B cell (primary cell): ENCODE results near the gene FOXI1. TPM values are rescaled to one million over a fixed set of nuclear protein-coding genes. Genes with fewer than 3 reads are reported as not detected.

Experiments
- ATAC-seq: fragments of 200-7000 bp; cut with Tn5 transposase; one replicate; pipeline ENCODE4 v1.10.0; 2021; ENCODE audit warnings: low read depth, mild to moderate bottlenecking, moderate number of reproducible peaks, moderate library complexity
- CTCF ChIA-PET: fragments of 350-600 bp; sonication (Branson Sonifier 250); formaldehyde crosslinking; loops from one replicate; lab custom pipeline; 2021; ENCODE audit warnings: antibody characterized with exemption, inconsistent platforms; lab: Charles Lee
- POLR2A ChIA-PET: fragments of 350-600 bp; sonication (Branson Sonifier 250); formaldehyde crosslinking; loops from one replicate; lab custom pipeline; 2021; ENCODE audit warnings: antibody characterized with exemption; lab: Charles Lee
- DNase-seq: peaks from one replicate; pipeline ENCODE4 v3.0.0; 2013
- H2AFZ ChIP-seq: 2 replicates; pipeline ENCODE4 v1.6.1; 2012; ENCODE audit warnings: mild to moderate bottlenecking, low read depth, low read length; ENCODE audit not compliant: insufficient read depth, poor library complexity, severe bottlenecking
- H3K27ac ChIP-seq, 2 donors: 1 replicate in 1 of 2; 2 replicates in 1 of 2; pipeline ENCODE4 v1.5.1; 2012 to 2013; ENCODE audit warnings: low read length in 2 of 2, mild to moderate bottlenecking in 2 of 2, moderate library complexity in 1 of 2
- H3K27me3 ChIP-seq, 4 experiments: fragments of 200-600 bp in 1 of 4; sonication (generic) in 1 of 4; replicated peaks in 1 of 4; 1 replicate in 2 of 4; 2 replicates in 2 of 4; pipeline versions ENCODE4 v1.6.1 to v1.7.0; 2013 to 2016; ENCODE audit warnings: low read length in 3 of 4, mild to moderate bottlenecking in 2 of 4, mixed read lengths in 1 of 4, moderate library complexity in 1 of 4; ENCODE audit not compliant: insufficient read depth in 4 of 4, control insufficient read depth in 3 of 4; ENCODE audit errors: control extremely low read depth in 1 of 4
- H3K36me3 ChIP-seq, 2 experiments: replicated peaks in 1 of 2; 1 replicate in 1 of 2; 2 replicates in 1 of 2; pipeline versions ENCODE4 v1.6.1 to v1.7.1; 2013; ENCODE audit warnings: low read length in 1 of 2; ENCODE audit not compliant: insufficient read depth in 2 of 2, control insufficient read depth in 1 of 2; ENCODE audit errors: control extremely low read depth in 1 of 2, extremely low read depth in 1 of 2
- H3K4me1 ChIP-seq, 2 donors: fragments of 200-600 bp in 1 of 2; sonication (generic) in 1 of 2; 1 replicate in 1 of 2; 2 replicates in 1 of 2; pipeline versions ENCODE4 v1.5.1 to v1.6.1; 2013 to 2017; ENCODE audit warnings: low read length in 2 of 2; ENCODE audit not compliant: control insufficient read depth in 2 of 2, insufficient read depth in 2 of 2
- H3K4me2 ChIP-seq: replicated peaks from 2 replicates; pipeline ENCODE3; 2012; ENCODE audit warnings: mild to moderate bottlenecking, low read depth, low read length; ENCODE audit not compliant: poor library complexity, severe bottlenecking
- H3K4me3 ChIP-seq, 5 experiments: fragments of 200-600 bp in 1 of 5; sonication (generic) in 1 of 5; 1 replicate in 3 of 5; 2 replicates in 2 of 5; pipeline versions ENCODE4 v1.5.1 to v1.7.0; 2011 to 2016; ENCODE audit warnings: low read length in 4 of 5, mild to moderate bottlenecking in 4 of 5, low read depth in 2 of 5, control low read depth in 1 of 5, moderate library complexity in 1 of 5; ENCODE audit not compliant: insufficient read depth in 1 of 5; ENCODE audit errors: control extremely low read depth in 1 of 5, extremely low read depth in 1 of 5
- H3K79me2 ChIP-seq: fragments of 200-600 bp; sonication (generic); one replicate; pipeline ENCODE4 v1.6.0; 2016; ENCODE audit warnings: low read length; ENCODE audit not compliant: control insufficient read depth, insufficient read depth
- H3K9ac ChIP-seq: fragments of 200-600 bp; sonication (generic); 2 replicates; pipeline ENCODE4 v1.6.1; 2017; ENCODE audit warnings: mild to moderate bottlenecking, low read length, moderate library complexity
- H3K9me3 ChIP-seq, 3 donors: one replicate each; pipeline versions ENCODE4 v1.6.1 to v1.7.1; 2013; ENCODE audit warnings: low read length in 2 of 3; ENCODE audit not compliant: control insufficient read depth in 2 of 3, insufficient read depth in 1 of 3; ENCODE audit errors: control extremely low read depth in 1 of 3
- H4K20me1 ChIP-seq: 2 replicates; pipeline ENCODE4 v1.6.0; 2012; ENCODE audit warnings: mild to moderate bottlenecking, low read length; ENCODE audit not compliant: insufficient read depth, control insufficient read depth, poor library complexity, severe bottlenecking
- H3K27ac Mint-ChIP-seq: one replicate; pipeline ENCODE4 v1.8.0; 2021; ENCODE audit warnings: mixed read lengths
- H3K27me3 Mint-ChIP-seq: one replicate; pipeline ENCODE4 v1.8.0; 2021; ENCODE audit warnings: mixed read lengths
- H3K4me1 Mint-ChIP-seq: one replicate; pipeline ENCODE4 v1.8.0; 2021; ENCODE audit warnings: mixed read lengths
- H3K4me3 Mint-ChIP-seq: one replicate; pipeline ENCODE4 v1.8.0; 2021; ENCODE audit warnings: mixed read lengths
- H3K9me3 Mint-ChIP-seq: one replicate; pipeline ENCODE4 v1.8.0; 2022; ENCODE audit warnings: mixed read lengths; ENCODE audit not compliant: insufficient read depth
- CTCF ChIP-seq: fragments of 200-600 bp; IDR thresholded peaks from one replicate; pipeline ENCODE4 v1.8.0; 2022; ENCODE audit warnings: antibody characterized with exemption, mild to moderate bottlenecking
- EZH2 ChIP-seq: IDR thresholded peaks from 2 replicates; pipeline ENCODE4 v1.6.1; 2012; ENCODE audit warnings: borderline replicate concordance, low read depth, mild to moderate bottlenecking, moderate library complexity, low read length; ENCODE audit not compliant: insufficient read depth, poor library complexity, severe bottlenecking
- WGBS: methylation state at CpG from one replicate; pipeline ENCODE4 v1.1.5; 2013; ENCODE audit warnings: missing lambda C conversion rate; ENCODE audit not compliant: insufficient coverage; 5-methylcytosine and 5-hydroxymethylcytosine counted together
- intact Hi-C: fragments of 100-400 bp; cut with micrococcal nuclease; formaldehyde crosslinking; loops from one replicate; pipeline ENCODE4 v1.10.0; 2022
- polyA plus RNA-seq: library from polyadenylated mRNA; depleted of rRNA; stranded (reverse); fragments of >200 nt; gene quantifications from 2 replicates; pipeline ENCODE4 v1.2.3, GENCODE V29; 2012
- total RNA-seq, 2 donors: library from RNA; stranded (reverse); fragments of 120-200 nt in 1 of 2; gene quantifications; 1 replicate in 1 of 2; 2 replicates in 1 of 2; pipeline versions ENCODE4 v1.2.3 to v1.2.4, GENCODE V29; 2013 to 2022

Gene FOXI1
- total and polyA plus RNA-seq, 2 donors (not counting 1 experiment from before 2014, with no cell fraction given) = not detected

GRCh38 chr5:170076739-170077138 is 29.0 kb upstream of the FOXI1 start:
- intact Hi-C loops = no loop called here
- H3K36me3 ChIP-seq = peaks cover 2 to 89% of the 10 kb centered on the region in 2 experiments
- no peaks in the 10 kb centered on the region for H4K20me1 ChIP-seq
- H3K27me3 ChIP-seq = no peaks in the 10 kb centered on the region
- DNase-seq (no peak), ATAC-seq (no peak)
- no peak overlapping the region for H3K4me3 Mint-ChIP-seq
- H3K4me3 ChIP-seq = no peak overlapping the region
- H3K79me2 ChIP-seq = no peaks in the 10 kb centered on the region
- ChIA-PET CTCF (no interaction called here), POLR2A (no interaction called here)
- H3K4me1 Mint-ChIP-seq = no peaks in the 10 kb centered on the region
- no peaks in the 10 kb centered on the region for H3K27me3 Mint-ChIP-seq
- TF ChIP-seq EZH2 = no peak
- TF ChIP-seq CTCF = no peak
- H3K4me2 ChIP-seq = no peak overlapping the region
- no peak overlapping the region for H3K9ac ChIP-seq
- H3K27ac ChIP-seq = no peak overlapping the region
- H3K9me3 ChIP-seq = no peaks in the 10 kb centered on the region
- H3K27ac Mint-ChIP-seq = no peak overlapping the region
- H3K9me3 Mint-ChIP-seq = no peaks in the 10 kb centered on the region
- no peak overlapping the region for H2AFZ ChIP-seq
- no peaks in the 10 kb centered on the region for H3K4me1 ChIP-seq

GRCh38 chr5:170077526-170077925 is 28.2 kb upstream of the FOXI1 start:
- no peak overlapping the region for H3K27ac Mint-ChIP-seq
- Histone ChIP-seq H3K4me1 (no peaks in the 10 kb centered on the region), H3K36me3 (peaks cover 3 to 92% of the 10 kb centered on the region in 2 experiments), H3K9me3 (no peaks in the 10 kb centered on the region), H3K4me3 (no peak overlapping the region), H3K4me2 (no peak overlapping the region), H3K9ac (no peak overlapping the region), H4K20me1 (no peaks in the 10 kb centered on the region), H3K27me3 (no peaks in the 10 kb centered on the region), H3K27ac (no peak overlapping the region), H2AFZ (no peak overlapping the region), H3K79me2 (no peaks in the 10 kb centered on the region)
- H3K4me1 Mint-ChIP-seq = no peaks in the 10 kb centered on the region
- H3K9me3 Mint-ChIP-seq = no peaks in the 10 kb centered on the region
- CTCF ChIA-PET = no interaction called here
- 84% methylated on average over 4 of the region's 5 CpGs for WGBS
- DNase-seq = no peak
- intact Hi-C loops = no loop called here
- no peak overlapping the region for H3K4me3 Mint-ChIP-seq
- no peak for TF ChIP-seq CTCF
- no peak for TF ChIP-seq EZH2
- no peaks in the 10 kb centered on the region for H3K27me3 Mint-ChIP-seq
- POLR2A ChIA-PET = no interaction called here
- no peak for ATAC-seq
